ENCODE results near the gene KCTD5.

DNA sequence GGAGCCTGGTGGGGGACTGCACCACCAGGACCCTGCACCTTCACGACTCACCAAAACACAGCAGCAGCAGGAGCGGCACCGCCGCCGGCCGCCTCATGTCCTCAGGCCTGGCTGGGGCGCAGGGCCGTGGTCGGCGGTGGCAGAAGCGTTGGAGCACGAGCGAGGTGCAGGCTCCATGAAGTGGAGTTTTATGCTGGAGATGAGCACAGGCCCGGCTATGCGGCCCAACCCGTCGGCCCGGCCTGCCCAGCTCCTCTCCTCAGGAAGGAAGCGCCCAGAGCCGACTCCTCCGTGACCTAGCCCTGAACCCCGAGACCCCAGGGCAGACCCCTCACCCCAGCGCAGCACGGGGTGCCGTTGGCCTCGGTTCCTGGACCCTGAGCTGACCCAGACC lies 37.7 kb downstream of the KCTD5 start, which contains the start of gene PRSS27:
- TF ChIP-seq CTCF (IDR thresholded peaks at IDR 0.05; ENCODE audit: poor library complexity, severe bottlenecking) (no peak), POLR2AphosphoS5 (IDR thresholded peaks at IDR 0.05) (no peak), EP300 (conservative IDR thresholded peaks at IDR 0.05; ENCODE audit: poor library complexity, severe bottlenecking) (no peak), SMC3 (conservative IDR thresholded peaks at IDR 0.05; ENCODE audit: poor library complexity) (no peak), EZH2 (IDR thresholded peaks at IDR 0.05; ENCODE audit: borderline replicate concordance, insufficient read depth, low read length, poor library complexity, severe bottlenecking) (no peak)

Data from neural cell (in vitro differentiated cells).